GM18951 (cell line): ENCODE results near the gene MYH13.

Experiments
- POLR2A ChIP-seq: IDR thresholded peaks from 4 replicates; pipeline ENCODE4 v1.6.1; 2011; ENCODE audit warnings: mild to moderate bottlenecking; ENCODE audit not compliant: insufficient read length, insufficient read depth; ENCODE audit errors: extremely low read depth
- in situ Hi-C: fragments of 300-500 bp; cut with MboI; formaldehyde crosslinking; loops from one replicate; pipeline ENCODE4 v1.12.0; 2022; ENCODE audit warnings: low sequenced_read_pairs, mixed read lengths, inconsistent platforms; ENCODE audit not compliant: unreplicated experiment

MYH13 gene

DNA sequence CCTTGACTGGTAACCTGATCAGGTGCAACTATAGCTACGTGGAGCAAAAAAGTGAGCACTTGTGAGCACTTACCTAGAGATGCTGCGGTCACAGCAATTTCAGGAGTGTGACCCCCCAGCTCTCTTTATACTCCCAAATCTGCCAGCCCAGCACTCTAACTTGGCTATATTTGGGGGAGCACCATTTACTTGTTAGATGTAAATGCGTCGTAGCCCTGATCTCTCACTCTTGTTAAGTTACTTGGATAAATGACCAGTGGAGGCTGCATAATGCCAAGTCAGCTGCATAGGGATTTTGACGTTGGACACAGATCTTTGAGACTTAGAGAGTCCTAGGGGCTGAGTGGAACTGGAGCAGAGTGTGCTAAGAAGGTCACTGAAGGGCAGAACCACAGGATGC, at the start of gene MYH13:
TSS of gene MYH13 (minus strand) at position 101 of the 400 bp plus-strand sequence. CDS start 8,476 bp downstream, outside the sequence.
- TF ChIP-seq POLR2A, result no peak
- in situ Hi-C loops, result no loop called here

- in situ Hi-C loops, result no loop called here
Observed at GRCh38 chr17:10421900-10422542, 49.2 kb upstream of the MYH13 start, which contains the start of gene MYH8. MYH8 (minus strand) TSS chr17:10421950; CDS start chr17:10420227, 1,723 bp downstream.

DNA sequence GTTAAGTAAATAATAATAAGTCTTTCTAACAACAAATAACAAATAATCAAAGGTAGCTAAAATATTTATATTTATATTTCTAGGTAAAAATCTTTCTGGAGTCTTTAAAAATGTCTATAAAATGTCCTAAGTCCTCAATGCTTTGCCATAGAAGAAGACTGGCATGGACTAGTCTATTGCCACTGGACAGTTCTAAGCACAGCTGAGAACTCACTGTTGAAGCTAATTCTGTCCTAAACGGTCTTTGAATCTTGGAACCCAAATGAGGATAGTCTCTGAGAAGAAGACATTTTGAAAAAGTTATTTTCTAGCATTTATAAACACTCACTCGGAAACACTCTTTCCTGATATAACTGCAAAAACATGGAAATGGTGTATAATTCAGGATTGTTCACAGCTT, 48.4 kb upstream of the MYH13 start:
- in situ Hi-C loops, result no loop called here
- TF ChIP-seq POLR2A, result no peak

More at GRCh38 chr17:10421900-10422542, 49.2 kb upstream of the MYH13 start, which contains the start of gene MYH8:
- no peak for TF ChIP-seq POLR2A

GRCh38 chr17:10420811-10421210, 48.0 kb upstream of the MYH13 start:
- no peak for TF ChIP-seq POLR2A
- in situ Hi-C loops, result no loop called here

DNA sequence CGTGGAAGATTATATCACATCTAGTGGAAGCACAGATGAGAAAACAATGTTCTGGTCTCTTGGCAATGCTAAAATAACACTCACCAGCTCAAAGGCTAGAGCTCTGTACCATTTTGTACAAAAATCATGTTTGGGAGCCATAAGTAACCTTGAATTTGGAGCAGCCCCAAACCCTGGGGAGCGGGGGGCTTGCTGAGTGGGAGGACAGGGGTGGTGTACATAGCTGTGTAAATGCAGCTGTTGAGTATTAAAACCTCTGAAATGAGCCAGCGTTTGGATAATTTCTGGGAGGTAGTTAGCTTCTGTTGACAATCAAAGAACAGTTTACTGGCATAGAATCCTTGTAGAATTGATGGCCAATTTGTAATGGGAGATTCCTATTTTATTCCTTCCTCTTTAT, 44.6 kb upstream of the MYH13 start:
- in situ Hi-C loops, result no loop called here
- no peak for TF ChIP-seq POLR2A

DNA sequence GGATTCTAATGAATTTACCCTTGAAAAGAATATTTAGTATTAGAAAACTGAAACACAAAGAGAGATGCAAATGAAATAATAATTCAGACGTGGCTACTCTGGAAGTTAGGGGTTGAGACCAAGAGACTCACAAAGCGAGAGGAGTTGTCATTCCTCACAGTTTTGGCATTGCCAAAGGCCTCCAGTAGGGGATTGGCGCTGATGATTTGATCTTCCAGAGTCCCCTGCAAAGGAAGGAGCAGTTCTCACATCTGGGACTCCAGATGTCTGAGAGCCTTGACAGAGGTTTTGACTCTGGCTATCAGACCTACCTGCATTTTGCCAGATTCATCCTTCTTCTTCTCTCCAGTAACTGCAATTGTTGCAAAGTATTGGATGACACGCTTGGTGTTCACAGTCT, 42.4 kb upstream of the MYH13 start:
- in situ Hi-C loops, result no loop called here
- no peak for TF ChIP-seq POLR2A

- no peak for TF ChIP-seq POLR2A
- in situ Hi-C loops, result no loop called here
Observed at GRCh38 chr17:10403589-10403988, 30.8 kb upstream of the MYH13 start.

- in situ Hi-C loops, result no loop called here
- no peak for TF ChIP-seq POLR2A
Observed at GRCh38 chr17:10398352-10398751, 25.5 kb upstream of the MYH13 start.

- TF ChIP-seq POLR2A, result no peak
- in situ Hi-C loops, result no loop called here
Observed at GRCh38 chr17:10396524-10397163, 23.8 kb upstream of the MYH13 start.

GRCh38 chr17:10394201-10394887, 21.5 kb upstream of the MYH13 start:
- TF ChIP-seq POLR2A, result no peak
- in situ Hi-C loops, result no loop called here

DNA sequence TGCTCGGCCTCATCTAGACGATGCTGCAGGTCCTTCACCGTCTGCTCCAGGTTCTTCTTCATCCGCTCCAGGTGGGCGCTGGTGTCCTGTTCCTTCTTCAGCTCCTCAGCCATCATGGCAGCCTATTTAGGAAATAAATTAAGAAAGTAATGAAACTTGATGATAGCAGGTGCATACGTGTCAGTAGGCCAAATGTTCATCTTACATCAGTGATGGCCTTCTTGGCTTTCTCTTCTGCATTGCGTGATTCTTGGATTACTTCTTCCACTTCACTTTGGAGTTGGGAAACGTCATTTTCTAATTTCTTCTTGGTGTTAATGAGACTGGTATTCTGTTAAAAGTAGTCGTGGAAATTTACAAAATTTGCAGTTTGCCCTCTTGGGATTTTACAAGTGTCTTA, 20.1 kb upstream of the MYH13 start:
- TF ChIP-seq POLR2A, result no peak
- in situ Hi-C loops, result no loop called here

- in situ Hi-C loops, result no loop called here
- no peak for TF ChIP-seq POLR2A
Observed at GRCh38 chr17:10385871-10386270, 13.1 kb upstream of the MYH13 start.

GRCh38 chr17:10384175-10384574, 11.4 kb upstream of the MYH13 start:
- in situ Hi-C loops, result no loop called here
- no peak for TF ChIP-seq POLR2A
